OCI-LY3 (cell line): ENCODE results near the gene ADGRG4.

Source experiments
- H2AFZ ChIP-seq: fragments of 200-600, 300-600 bp; shearing (Covaris generic); 2 replicates; pipeline ENCODE4 v1.6.0; 2014; ENCODE audit warnings: antibody characterized with exemption, low read depth, low read length
- H3K27ac ChIP-seq: fragments of 200-600, 300-600 bp; sonication (generic); 2 replicates; pipeline ENCODE4 v1.5.1; 2014; ENCODE audit warnings: mild to moderate bottlenecking, low read length, moderate library complexity, mixed read lengths
- H3K27me3 ChIP-seq: fragments of 200-600, 300-600 bp; sonication (generic); 2 replicates; pipeline ENCODE4 v1.6.1; 2014; ENCODE audit warnings: low read depth, low read length, mixed read lengths
- H3K36me3 ChIP-seq: fragments of 200-600, 300-600 bp; sonication (generic); replicated peaks from 2 replicates; pipeline ENCODE3; 2014; ENCODE audit warnings: low read depth, low read length, mixed read lengths
- H3K4me1 ChIP-seq: fragments of 300-600, 200-600 bp; sonication (generic); 2 replicates; pipeline ENCODE4 v1.6.1; 2014; ENCODE audit warnings: low read length, mixed read lengths
- H3K4me2 ChIP-seq: fragments of 200-600, 300-600 bp; sonication (generic); 2 replicates; pipeline ENCODE4 v1.6.1; 2014; ENCODE audit warnings: low read length, mixed read lengths
- H3K4me3 ChIP-seq: fragments of 300-600, 200-600 bp; sonication (generic); 2 replicates; pipeline ENCODE4 v1.5.1; 2014; ENCODE audit warnings: antibody characterized with exemption, mild to moderate bottlenecking, low read length, moderate library complexity
- H3K79me2 ChIP-seq: fragments of 300-600, 200-600 bp; shearing (Covaris generic); 2 replicates; pipeline ENCODE4 v1.6.1; 2014; ENCODE audit warnings: mild to moderate bottlenecking, low read length, mixed read lengths
- H3K9ac ChIP-seq: fragments of 300-600, 200-600 bp; shearing (Covaris generic); 2 replicates; pipeline ENCODE4 v1.6.0; 2014; ENCODE audit warnings: mild to moderate bottlenecking, low read length, moderate library complexity
- H3K9me3 ChIP-seq: fragments of 200-600, 300-600 bp; shearing (Covaris generic); 2 replicates; pipeline ENCODE4 v1.6.1; 2014; ENCODE audit warnings: low read length, mixed read lengths; ENCODE audit not compliant: insufficient read depth
- H4K20me1 ChIP-seq: fragments of 200-600, 300-600 bp; sonication (generic); 2 replicates; pipeline ENCODE4 v1.6.1; 2016; ENCODE audit warnings: low read length, mixed read lengths; ENCODE audit not compliant: insufficient read depth
- EZH2phosphoT487 ChIP-seq: fragments of 200-600 bp; shearing (Covaris generic); IDR thresholded peaks from 2 replicates; pipeline ENCODE4 v1.6.1; 2018; ENCODE audit warnings: antibody characterized with exemption, mixed run types, low read depth
- TF ChIP-seq, protein P1 (sequence below): fragments of 200-600, 300-600 bp; sonication (generic); IDR thresholded peaks from 2 replicates; pipeline ENCODE4 v1.5.1; 2014; ENCODE audit warnings: antibody characterized with exemption, low read length, low read depth

The ADGRG4 gene

DNA sequence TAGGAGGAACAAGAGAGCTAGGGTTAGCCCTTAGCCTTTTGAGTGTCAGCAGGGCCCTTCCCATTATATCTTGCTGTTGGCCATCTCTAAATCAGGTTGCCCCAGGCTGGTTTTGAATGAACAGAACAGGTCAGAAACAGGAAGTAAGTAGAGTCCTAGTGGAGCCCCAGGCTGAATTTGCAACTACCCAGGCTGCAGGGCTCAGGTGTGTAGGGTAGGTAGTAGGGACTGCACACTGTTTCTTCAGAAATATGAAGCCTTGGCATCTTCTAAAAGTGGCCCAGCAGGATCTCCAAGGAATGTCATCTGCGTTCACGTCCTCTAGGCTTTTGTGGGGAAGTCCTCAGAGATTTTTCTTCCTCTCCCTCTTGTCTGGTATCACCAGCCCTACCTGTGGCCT, 90.2 kb downstream of the ADGRG4 start:
- no peaks in the 10 kb centered on the region for H3K79me2 ChIP-seq
- H3K4me1 ChIP-seq, result peaks cover 8% of the 10 kb centered on the region
- no peaks in the 10 kb centered on the region for H3K36me3 ChIP-seq
- no peak overlapping the region for H3K9ac ChIP-seq
- H2AFZ ChIP-seq, result no peak overlapping the region
- H3K4me2 ChIP-seq, result no peak overlapping the region
- TF ChIP-seq EZH2phosphoT487, result no peak
- TF ChIP-seq, protein P1, sequence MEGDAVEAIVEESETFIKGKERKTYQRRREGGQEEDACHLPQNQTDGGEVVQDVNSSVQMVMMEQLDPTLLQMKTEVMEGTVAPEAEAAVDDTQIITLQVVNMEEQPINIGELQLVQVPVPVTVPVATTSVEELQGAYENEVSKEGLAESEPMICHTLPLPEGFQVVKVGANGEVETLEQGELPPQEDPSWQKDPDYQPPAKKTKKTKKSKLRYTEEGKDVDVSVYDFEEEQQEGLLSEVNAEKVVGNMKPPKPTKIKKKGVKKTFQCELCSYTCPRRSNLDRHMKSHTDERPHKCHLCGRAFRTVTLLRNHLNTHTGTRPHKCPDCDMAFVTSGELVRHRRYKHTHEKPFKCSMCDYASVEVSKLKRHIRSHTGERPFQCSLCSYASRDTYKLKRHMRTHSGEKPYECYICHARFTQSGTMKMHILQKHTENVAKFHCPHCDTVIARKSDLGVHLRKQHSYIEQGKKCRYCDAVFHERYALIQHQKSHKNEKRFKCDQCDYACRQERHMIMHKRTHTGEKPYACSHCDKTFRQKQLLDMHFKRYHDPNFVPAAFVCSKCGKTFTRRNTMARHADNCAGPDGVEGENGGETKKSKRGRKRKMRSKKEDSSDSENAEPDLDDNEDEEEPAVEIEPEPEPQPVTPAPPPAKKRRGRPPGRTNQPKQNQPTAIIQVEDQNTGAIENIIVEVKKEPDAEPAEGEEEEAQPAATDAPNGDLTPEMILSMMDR, result no peak
- no peak overlapping the region for H3K27ac ChIP-seq
- H3K9me3 ChIP-seq, result no peaks in the 10 kb centered on the region
- H3K27me3 ChIP-seq, result no peaks in the 10 kb centered on the region
- H4K20me1 ChIP-seq, result no peaks in the 10 kb centered on the region
- no peak overlapping the region for H3K4me3 ChIP-seq

DNA sequence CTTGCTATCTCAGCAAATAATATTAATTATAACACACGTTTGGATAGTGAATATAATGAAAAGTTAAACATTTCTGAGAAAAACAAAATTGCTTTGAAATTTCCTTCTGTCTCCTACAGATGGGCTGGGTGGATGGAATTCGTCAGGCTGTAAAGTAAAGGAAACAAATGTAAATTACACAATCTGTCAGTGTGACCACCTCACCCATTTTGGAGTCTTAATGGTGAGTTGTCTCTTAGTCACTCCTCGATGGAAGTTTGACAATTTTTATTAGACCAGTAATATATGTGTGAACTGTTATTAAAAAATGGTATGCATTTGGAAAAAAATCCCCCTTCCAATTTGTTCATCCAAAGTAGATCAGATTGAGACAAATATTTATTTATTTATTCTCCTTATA, 94.5 kb downstream of the ADGRG4 start:
- TF ChIP-seq EZH2phosphoT487, result no peak
- TF ChIP-seq, protein P1, result no peak
- H2AFZ ChIP-seq, result no peak overlapping the region
- H3K27ac ChIP-seq, result no peak overlapping the region
- H3K9ac ChIP-seq, result no peak overlapping the region
- H3K79me2 ChIP-seq, result no peaks in the 10 kb centered on the region
- no peaks in the 10 kb centered on the region for H3K36me3 ChIP-seq
- peaks cover 8% of the 10 kb centered on the region for H3K4me1 ChIP-seq
- H4K20me1 ChIP-seq, result no peaks in the 10 kb centered on the region
- H3K4me2 ChIP-seq, result no peak overlapping the region
- no peaks in the 10 kb centered on the region for H3K27me3 ChIP-seq
- no peak overlapping the region for H3K4me3 ChIP-seq
- no peaks in the 10 kb centered on the region for H3K9me3 ChIP-seq

DNA sequence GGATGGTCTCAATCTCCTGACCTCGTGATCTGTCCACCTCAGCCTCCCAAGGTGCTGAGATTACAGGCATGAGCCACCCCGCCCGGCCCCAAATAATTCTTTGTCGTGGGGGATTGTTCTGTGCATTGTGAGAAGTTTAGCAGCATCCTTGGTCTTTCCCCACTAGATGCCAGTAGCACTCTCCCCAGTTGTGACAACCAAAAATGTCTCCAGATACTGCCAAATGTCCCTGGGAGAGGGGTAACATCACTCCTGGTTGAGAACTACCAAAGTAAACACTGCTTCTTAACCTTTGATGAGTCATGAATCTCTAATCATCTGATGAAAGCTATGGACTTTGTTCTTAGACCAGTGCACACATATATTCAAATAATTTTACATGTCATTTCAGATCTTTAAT, 96.2 kb downstream of the ADGRG4 start:
- no peaks in the 10 kb centered on the region for H3K9me3 ChIP-seq
- H3K4me1 ChIP-seq, result no peaks in the 10 kb centered on the region
- H3K4me3 ChIP-seq, result no peak overlapping the region
- no peak overlapping the region for H2AFZ ChIP-seq
- no peak overlapping the region for H3K4me2 ChIP-seq
- no peak overlapping the region for H3K27ac ChIP-seq
- H3K9ac ChIP-seq, result no peak overlapping the region
- no peaks in the 10 kb centered on the region for H3K36me3 ChIP-seq
- no peaks in the 10 kb centered on the region for H3K27me3 ChIP-seq
- H3K79me2 ChIP-seq, result no peaks in the 10 kb centered on the region
- TF ChIP-seq EZH2phosphoT487, result no peak
- TF ChIP-seq, protein P1, result no peak
- H4K20me1 ChIP-seq, result no peaks in the 10 kb centered on the region

DNA sequence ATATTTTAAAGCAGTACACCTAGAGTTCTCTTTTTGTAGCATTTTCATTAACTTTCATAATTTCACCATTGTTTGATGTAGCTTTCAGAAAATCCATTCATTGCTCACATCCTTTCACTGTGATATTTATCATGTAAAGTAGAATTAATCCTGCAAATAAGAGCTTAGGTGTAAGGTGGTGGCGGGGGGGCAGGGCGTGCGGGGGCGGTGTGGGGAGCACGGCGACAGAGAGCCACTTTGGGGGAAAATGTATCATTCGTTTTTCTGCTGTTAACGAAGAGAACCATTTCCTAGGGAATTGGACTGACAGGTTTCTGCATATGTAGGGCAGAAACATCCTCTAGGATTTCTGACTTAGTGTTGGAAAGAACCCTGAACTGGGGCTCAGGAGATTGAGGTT, 104.4 kb downstream of the ADGRG4 start:
- Histone ChIP-seq H3K9me3 (no peaks in the 10 kb centered on the region), H3K9ac (no peak overlapping the region), H3K27ac (no peak overlapping the region), H3K4me1 (no peaks in the 10 kb centered on the region), H3K79me2 (no peaks in the 10 kb centered on the region), H2AFZ (no peak overlapping the region), H3K27me3 (no peaks in the 10 kb centered on the region; the same call in 1 of the 2 replicates), H3K36me3 (no peaks in the 10 kb centered on the region), H3K4me2 (no peak overlapping the region), H4K20me1 (no peaks in the 10 kb centered on the region), H3K4me3 (no peak overlapping the region)
- TF ChIP-seq, protein P1, result no peak
